Activated T-cell treated with anti-CD3 and anti-CD28 coated beads for 1 hour (primary cell): Measurements from ENCODE around the gene NR2C1.
"Not testable (repeated sequence)": the region's sequence is repeated elsewhere in the genome, so short reads cannot be mapped to it uniquely, and the experiment has no call there.

Experiments used
- DNase-seq: peaks from one replicate; pipeline ENCODE4 v3.0.0-alpha.2; 2020; ENCODE audit warnings: low read depth

Gene NR2C1

GRCh38 chr12:95072900-95073697 is at the start of gene NR2C1:
NR2C1 (minus strand) TSS chr12:95073618; CDS start chr12:95067384, 6,234 bp downstream.
- peak; percentile 81 for DNase-seq

GRCh38 chr12:95118788-95119179 is 45.4 kb upstream of the NR2C1 start:
- DNase-seq, result no peak

- DNase-seq, result no peak
These were observed 44.8 kb upstream of the NR2C1 start for GRCh38 chr12:95118138-95118787.

GRCh38 chr12:95117178-95117599 is 43.8 kb upstream of the NR2C1 start:
- DNase-seq, result peak; percentile 56

GRCh38 chr12:95116773-95117172 is 43.4 kb upstream of the NR2C1 start:
- no peak for DNase-seq

GRCh38 chr12:95116341-95116740 is 42.9 kb upstream of the NR2C1 start:
- DNase-seq, result no peak

GRCh38 chr12:95115641-95116040 is 42.2 kb upstream of the NR2C1 start:
- DNase-seq, result no peak

- no peak for DNase-seq
These were observed 41.5 kb upstream of the NR2C1 start for GRCh38 chr12:95114766-95115405.

GRCh38 chr12:95107362-95107761 is 33.9 kb upstream of the NR2C1 start:
- no peak for DNase-seq

- DNase-seq, result no peak
These were observed 32.1 kb upstream of the NR2C1 start for GRCh38 chr12:95105540-95105939.

GRCh38 chr12:95104919-95105452 is 31.6 kb upstream of the NR2C1 start:
- no peak for DNase-seq

- no peak for DNase-seq
These were observed 29.7 kb upstream of the NR2C1 start for GRCh38 chr12:95102916-95103671.

- not testable (repeated sequence) for DNase-seq
These were observed 28.5 kb upstream of the NR2C1 start for GRCh38 chr12:95101957-95102356.

GRCh38 chr12:95100264-95101190 is 27.1 kb upstream of the NR2C1 start:
- DNase-seq, result no peak

- DNase-seq, result no peak
These were observed 25.9 kb upstream of the NR2C1 start for GRCh38 chr12:95099270-95099790.

GRCh38 chr12:95096852-95097251 is 23.4 kb upstream of the NR2C1 start:
- no peak for DNase-seq

- DNase-seq, result no peak
These were observed 23.0 kb upstream of the NR2C1 start for GRCh38 chr12:95096378-95096777.

- DNase-seq, result not testable (repeated sequence)
These were observed 22.4 kb upstream of the NR2C1 start for GRCh38 chr12:95095866-95096265.

GRCh38 chr12:95089462-95089861 is 16.0 kb upstream of the NR2C1 start:
- DNase-seq, result no peak

- no peak for DNase-seq
These were observed 15.0 kb upstream of the NR2C1 start for GRCh38 chr12:95088379-95088778.

GRCh38 chr12:95085612-95086011 is 12.2 kb upstream of the NR2C1 start:
- no peak for DNase-seq
